Posterior cingulate gyrus (tissue), 11 donors: Measurements from ENCODE around the gene LRMDA.

Experiments
- DNase-seq, 10 donors: peaks; one replicate each; pipeline versions ENCODE4 v3.0.0 to v3.0.0-alpha.2; 2020 to 2021; ENCODE audit warnings: mixed read lengths in 3 of 10
- intact Hi-C: fragments of 100-400 bp; cut with DNase I; formaldehyde crosslinking; loops from one replicate; pipeline ENCODE4 v1.15.1; 2023

The LRMDA gene

GRCh38 chr10:75987616-75988015 is 556.2 kb downstream of the LRMDA start:
- intact Hi-C loops = no loop called here
- no peak for DNase-seq

DNA sequence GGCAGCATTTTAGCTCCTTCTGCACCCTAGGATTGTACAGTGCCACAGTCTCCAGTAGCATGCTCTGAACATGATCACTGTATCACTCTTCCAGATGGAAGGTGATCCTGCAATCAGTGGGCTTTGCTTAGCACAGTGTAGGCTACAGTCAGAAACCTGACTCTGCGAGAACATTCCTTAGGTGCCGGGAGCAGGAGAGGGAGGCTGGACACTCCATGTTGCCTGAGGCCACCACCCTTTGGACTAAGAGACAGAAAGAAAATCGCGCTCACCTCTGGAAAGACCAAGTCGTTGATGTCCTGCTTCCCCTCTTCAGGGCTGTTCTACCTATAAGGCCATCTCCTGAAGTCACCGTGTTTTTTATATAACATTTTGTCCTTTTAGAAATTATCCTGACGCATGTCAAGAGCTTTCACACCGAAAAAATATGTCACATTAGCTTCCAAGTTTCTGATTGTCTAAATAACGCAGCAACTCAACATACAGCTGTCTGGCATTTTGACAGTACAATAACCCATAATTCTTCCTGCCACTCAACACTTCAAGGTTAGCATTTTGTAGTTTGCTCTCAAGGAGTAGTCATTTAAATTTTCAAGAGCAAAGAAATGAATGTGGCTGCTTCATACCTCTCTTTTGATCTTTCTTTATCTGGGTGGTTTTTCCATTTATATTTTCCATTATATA is 563.1 kb downstream of the LRMDA start:
- no peak for DNase-seq
- intact Hi-C loops = no loop called here

- DNase-seq = no peak
- intact Hi-C loops = no loop called here
Observed at GRCh38 chr10:75995041-75995430, 563.6 kb downstream of the LRMDA start.

DNA sequence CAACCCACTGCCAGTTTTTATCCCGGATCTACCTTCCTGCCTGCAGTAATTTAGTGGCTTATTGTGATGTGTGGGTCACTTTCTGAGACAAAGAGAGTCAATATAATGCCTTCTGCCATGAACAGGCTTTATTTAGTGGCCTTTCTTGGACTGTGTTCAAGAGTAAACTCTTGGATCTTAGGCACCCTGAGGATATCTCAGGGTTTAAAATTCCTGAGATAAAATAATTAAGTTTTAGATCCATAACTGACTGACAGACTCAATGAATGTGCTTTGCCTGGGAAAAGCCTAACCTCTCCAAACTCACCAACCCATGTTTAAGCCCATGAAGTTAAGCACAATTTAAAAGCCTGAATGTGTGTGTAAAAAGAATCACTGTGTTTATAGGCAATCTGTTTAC is 564.3 kb downstream of the LRMDA start:
- no peak for DNase-seq
- intact Hi-C loops = no loop called here

- DNase-seq = no peak
- intact Hi-C loops = no loop called here
Observed at GRCh38 chr10:75999001-75999400, 567.6 kb downstream of the LRMDA start.

DNA sequence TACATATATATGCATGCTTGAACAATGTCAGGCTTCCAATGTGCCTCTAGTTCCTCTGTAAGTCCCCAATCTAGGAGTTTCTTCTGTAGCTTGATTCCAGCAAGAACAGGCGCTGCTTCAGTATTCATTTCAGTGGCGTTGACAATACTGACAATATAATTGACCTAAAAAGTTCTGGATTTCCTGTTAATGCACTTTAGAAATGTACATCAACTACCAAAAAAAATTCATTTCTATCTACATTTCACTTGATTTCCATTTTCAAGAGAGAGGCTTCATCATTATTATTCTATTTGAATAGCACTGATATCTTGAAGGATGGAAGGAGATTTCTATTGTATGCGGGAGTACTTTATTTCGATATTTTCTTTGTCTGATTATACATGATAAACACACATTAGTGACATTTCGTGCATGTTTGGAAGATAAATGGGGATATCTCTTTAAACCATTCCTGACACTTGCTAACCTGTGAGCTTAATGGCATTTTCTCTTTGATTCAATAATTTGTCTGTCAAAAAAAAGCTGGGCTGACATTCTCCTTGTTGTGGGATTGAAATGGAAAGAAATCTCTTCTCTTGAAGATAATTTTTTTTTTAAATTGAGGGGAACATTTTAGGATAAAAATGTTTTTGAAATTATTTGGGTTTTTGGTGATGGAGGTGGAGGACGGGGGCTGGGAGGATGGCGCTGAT is 568.2 kb downstream of the LRMDA start:
- intact Hi-C loops = no loop called here
- no peak for DNase-seq

GRCh38 chr10:76000550-76000949 is 569.1 kb downstream of the LRMDA start:
- no peak for DNase-seq
- intact Hi-C loops = no loop called here

DNA sequence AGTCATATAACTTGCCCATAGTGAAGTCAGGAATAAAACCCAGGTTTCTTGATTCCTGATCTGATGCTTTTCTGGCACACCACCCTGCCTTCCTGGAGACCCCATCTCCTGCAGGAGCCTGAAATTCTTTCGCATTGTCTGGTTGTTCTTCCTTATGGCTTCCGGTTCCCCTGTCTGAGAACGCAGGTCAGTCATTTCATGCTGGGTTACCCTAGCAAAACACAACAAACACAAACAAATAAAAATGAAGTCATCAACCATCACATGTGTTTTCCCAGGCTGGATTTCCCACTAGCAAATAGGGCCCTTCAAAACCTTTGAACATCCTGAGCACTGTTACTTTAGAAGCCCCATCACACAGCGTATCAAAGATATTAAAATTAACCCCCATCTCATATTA is 569.6 kb downstream of the LRMDA start:
- intact Hi-C loops = no loop called here
- no peak for DNase-seq

- no peak for DNase-seq
- intact Hi-C loops = no loop called here
Observed at GRCh38 chr10:76001461-76001860, 570.0 kb downstream of the LRMDA start.

DNA sequence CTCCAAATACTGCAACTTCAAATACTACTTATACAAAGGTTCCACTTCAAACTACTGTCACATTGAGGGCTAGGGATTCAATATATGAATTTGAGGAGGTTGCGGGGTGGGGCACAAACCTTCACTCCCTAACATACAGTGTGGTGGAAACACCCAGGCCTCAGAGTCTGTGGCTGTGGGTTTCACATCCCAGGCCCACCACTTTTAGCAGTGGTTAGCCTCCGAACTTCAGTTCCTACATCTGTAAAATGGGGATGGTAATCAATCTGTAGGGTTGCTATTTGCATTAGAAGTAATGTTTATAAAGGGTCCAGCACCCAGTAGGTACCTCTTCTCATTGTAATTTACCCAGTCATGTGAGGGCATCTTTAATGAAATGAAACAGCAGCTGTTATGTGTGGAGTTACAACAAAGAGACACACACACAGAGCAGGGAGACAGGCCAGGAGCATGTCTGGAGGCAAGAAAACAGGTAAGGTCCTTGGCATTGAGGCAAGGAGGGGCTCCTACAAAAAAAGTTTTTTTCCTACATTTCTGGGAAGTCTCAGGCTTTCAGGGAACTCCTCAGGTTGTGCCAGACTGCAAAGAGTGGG is 570.9 kb downstream of the LRMDA start:
- intact Hi-C loops = no loop called here

GRCh38 chr10:76007667-76008181 is 576.3 kb downstream of the LRMDA start:
- intact Hi-C loops = no loop called here
- DNase-seq = no peak

More for the DNA sequence above, 570.9 kb downstream of the LRMDA start:
- DNase-seq = no peak

- intact Hi-C loops = no loop called here
- DNase-seq = no peak
Observed at GRCh38 chr10:76009531-76009930, 578.1 kb downstream of the LRMDA start.

GRCh38 chr10:76010703-76011102 is 579.3 kb downstream of the LRMDA start:
- no peak for DNase-seq
- intact Hi-C loops = no loop called here

DNA sequence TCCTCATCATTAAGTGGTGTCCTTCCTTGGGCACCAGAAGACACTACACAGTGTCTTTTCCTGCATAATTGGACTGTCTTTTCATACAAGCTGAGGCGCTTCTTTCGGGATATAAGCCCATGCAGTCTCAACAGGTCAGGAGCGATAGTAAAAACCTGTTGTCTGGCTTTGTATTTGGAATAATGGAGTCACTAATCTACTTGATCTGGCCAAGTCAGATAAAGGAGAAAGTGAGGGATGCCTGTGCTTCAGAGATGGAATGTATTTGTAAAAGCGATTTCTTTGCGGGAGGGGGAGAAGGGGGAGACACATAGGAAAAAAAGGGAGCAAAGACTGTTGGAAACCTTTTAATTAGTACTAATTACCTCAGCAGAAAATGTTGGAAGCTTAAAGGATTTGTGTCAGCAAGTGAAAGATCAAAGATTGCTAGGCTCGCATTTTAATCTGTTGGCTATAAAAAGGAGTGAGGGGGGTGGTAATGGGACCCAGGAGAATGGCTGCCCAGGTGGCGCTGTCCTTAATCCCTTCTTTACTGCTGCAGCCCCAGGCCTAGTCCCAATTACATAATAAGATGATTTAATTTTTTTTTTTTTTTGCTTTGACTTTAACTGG is 581.4 kb downstream of the LRMDA start:
- DNase-seq = no peak
- intact Hi-C loops = no loop called here

- intact Hi-C loops = no loop called here
- DNase-seq = no peak
Observed at GRCh38 chr10:76015245-76015644, 583.8 kb downstream of the LRMDA start.

DNA sequence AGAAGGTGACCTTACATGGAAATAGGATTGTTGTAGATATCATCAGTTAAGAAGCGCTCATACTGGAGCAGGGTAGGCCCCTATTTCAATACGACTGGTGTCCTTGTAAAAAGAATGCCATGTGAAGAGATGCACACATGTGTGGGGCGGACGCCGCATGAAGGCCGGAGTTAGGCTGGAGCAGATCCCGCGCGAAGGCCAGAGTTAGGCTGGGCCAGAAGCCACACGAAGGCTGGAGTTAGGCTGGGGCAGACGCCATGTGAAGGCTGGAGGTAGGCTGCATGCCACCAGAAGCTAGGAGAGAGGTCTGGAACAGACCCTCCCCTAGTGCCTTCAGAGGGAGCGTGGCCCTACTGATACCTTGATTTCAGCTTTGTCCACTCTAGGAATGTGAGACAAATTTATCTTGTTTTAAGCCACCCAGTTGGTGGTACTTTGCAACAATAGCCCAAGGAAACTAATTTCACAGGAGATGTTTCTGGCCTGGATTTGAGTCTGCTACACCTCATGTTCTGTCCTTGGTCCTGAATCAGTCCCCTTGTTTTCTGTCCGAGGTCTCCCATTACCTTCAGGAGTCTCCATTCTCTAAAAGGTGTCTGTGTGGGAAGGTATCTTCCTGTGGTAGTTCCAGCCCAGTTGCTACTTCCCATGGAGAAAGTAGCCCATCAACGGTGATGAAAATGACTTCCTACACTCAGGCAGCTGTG is 585.8 kb downstream of the LRMDA start:
- intact Hi-C loops = no loop called here

GRCh38 chr10:76017733-76018433 is 586.5 kb downstream of the LRMDA start:
- DNase-seq = no peak
- intact Hi-C loops = no loop called here

More for the DNA sequence above, 585.8 kb downstream of the LRMDA start:
- DNase-seq = no peak

DNA sequence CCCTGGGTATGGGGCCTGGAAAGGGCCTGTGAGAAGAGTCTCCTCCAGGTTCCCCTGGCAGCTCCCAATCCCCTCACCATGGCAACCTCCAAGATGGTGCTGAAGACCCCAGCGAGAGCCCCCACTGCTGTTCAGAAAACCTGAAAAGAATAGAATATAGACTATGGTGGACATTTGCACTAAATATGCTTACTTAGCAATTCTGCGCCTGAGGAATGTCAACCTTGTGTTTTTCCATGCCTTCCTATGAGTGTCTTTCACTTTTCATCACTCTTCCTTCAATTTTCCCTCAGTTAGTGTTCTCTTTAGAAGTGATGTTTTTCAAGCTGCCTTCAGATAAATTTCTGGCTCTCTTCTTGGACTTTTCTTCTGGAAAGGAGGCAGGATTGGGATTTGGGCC is 589.2 kb downstream of the LRMDA start:
- intact Hi-C loops = no loop called here
- DNase-seq = no peak

DNA sequence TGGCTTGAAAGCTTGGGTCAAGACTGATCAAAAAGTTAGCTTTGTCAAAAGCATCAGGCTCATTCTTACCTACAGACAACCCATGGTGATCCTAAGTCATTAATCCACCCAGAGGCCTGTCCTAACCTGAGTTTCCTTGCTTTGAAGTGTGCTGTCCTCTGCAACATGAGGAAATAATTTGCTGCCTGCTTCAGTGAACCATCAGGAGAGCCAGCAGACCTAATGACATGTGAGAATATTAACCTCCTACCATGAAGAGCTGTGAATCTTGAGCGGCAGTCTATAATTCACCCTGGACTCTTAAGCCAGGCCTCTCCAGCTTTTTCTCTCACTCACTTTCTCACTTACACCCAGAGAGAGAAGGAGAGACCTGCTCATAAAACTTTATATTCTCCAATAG is 590.0 kb downstream of the LRMDA start:
- DNase-seq = no peak
- intact Hi-C loops = no loop called here

GRCh38 chr10:76022366-76022765 is 590.9 kb downstream of the LRMDA start:
- no peak for DNase-seq
- intact Hi-C loops = no loop called here
